Stimulated activated CD4-positive, alpha-beta T cell treated with anti-CD3 and anti-CD28 coated beads, Interleukin-2, amount 100 ng/mL, for 48 hours (primary cell): ENCODE measurements around the gene PIAS1.
"Not testable (repeated sequence)": the region's sequence is repeated elsewhere in the genome, so short reads cannot be mapped to it uniquely, and the experiment has no call there.

ENCODE experiments used
- DNase-seq, 2 donors: peaks; one replicate each; pipeline ENCODE4 v3.0.0-alpha.2; 2020

PIAS1 gene

DNA sequence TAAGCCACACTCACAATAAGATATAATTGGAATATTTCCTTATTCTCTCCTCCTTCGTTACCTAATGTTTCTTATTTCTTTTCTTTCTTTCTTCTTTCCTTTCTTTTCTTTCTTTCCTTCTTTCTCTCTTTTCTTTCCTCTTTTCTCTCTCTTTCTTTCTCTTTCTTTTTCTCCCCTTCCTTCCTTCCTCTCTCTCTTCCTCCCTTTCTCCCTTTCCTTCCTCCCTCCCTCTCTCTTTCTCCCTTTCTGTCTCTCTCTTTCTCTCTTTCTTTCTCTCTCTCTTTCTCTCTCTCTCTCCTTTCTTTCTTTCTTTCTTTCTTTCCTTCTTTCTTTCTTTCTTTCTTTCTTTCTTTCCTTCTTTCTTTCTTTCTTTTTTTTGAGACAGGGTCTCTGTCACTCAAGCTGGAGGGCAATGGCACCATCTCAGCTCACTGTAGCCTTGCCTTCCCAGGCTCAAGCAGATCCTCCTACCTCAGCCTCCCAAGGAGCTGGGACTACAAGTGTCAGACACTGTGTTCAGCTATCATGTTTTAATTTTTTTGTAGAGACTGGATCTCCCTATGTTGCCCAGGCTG lies 19.3 kb upstream of the PIAS1 start:
- DNase-seq = no peak

GRCh38 chr15:68038246-68038645 lies 15.9 kb upstream of the PIAS1 start:
- DNase-seq = no peak

GRCh38 chr15:68040144-68040543 lies 14.0 kb upstream of the PIAS1 start:
- DNase-seq = no peak

DNA sequence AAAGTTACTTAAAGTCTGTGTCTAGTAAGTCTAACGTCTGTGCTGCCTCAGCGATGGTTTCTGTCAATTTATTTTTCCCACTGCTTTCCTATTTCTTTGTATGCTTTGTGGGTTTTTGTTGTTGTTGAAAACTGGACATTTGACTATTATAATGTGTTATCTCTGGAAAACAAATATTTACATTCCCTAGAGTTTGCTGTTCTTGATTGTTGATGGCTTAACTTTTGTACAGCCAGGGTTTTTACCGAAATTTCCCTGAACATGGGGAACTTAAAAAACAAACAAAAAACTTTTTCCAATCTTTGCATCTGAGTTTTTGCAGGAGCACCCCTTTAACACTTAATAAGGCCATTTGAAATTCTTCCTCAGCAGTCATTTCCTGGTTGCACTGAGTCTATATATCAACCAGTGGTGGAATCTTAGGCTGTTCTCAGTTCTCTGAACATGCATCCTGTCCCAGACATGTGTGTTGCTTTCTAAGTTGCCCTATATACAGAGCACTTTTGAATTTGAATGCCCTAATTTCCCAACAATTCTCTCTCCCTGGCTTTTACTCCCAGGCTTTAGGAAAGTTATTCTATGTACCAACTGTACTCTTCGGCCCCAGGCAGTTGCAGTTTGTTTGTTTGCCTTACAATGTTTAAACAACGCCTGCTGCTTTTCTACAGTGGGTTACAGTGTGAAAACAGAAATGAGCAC lies 11.8 kb upstream of the PIAS1 start:
- DNase-seq = no peak

DNA sequence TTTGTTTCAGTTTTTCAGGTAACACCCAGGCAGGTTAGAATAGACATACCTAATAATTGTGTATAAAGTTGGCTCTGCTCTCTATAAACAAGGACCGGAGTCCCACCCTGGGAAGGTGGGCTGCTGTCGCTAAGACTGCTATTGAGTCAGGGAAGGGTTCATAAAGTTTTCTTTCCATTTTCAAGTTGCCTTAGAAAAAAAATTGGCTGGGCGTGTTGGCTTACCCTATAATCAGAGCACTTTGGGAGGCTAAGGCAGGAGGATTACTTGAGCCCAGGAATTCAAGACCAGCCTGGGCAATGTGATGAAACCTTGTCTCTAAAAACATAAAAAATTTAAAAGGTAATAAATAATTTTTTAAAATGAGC lies 11.3 kb upstream of the PIAS1 start:
- no peak for DNase-seq

GRCh38 chr15:68045289-68046265 lies 8.5 kb upstream of the PIAS1 start:
- DNase-seq = no peak

- DNase-seq = no peak
Measured at GRCh38 chr15:68047826-68048225, 6.3 kb upstream of the PIAS1 start.

DNA sequence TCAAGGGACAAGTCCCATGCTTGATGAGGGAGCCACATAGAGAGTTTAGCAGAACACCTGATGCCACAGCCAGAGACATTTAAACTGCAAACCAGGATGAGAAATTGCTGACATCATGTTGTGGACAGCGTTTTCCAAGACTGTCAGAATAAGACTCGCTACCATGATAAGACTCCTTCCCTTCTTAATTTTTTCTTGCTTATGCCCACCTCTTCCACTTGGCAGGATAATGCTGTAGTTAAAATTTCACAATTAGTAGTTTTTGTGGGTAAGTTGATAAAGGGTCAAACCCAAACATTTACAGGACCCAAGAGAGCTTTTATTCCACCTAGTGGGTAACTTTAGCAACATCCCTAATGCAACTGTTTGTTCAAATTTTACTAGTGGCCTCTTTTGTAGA lies 3.0 kb upstream of the PIAS1 start:
- no peak for DNase-seq

DNA sequence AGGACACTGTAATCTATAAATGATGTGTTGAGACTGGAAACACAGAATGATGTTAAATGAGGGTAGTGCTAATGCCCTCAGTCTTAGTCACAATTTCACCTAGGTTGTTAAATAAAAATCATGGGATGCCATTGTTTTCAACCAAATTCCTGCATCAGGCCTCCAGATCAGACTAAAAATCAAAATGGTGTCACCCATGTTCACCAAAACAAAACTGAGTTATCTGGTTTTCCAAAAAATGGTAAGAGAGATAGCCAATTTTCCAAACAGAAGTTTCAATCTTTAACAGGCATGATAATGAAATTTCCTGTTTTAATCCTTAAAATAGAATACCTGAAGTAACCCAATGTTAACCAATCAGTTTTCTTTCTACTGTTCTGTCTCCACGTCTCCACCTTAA lies 2.2 kb upstream of the PIAS1 start:
- no peak for DNase-seq

GRCh38 chr15:68052431-68052830 lies 1.7 kb upstream of the PIAS1 start:
- no peak for DNase-seq

DNA sequence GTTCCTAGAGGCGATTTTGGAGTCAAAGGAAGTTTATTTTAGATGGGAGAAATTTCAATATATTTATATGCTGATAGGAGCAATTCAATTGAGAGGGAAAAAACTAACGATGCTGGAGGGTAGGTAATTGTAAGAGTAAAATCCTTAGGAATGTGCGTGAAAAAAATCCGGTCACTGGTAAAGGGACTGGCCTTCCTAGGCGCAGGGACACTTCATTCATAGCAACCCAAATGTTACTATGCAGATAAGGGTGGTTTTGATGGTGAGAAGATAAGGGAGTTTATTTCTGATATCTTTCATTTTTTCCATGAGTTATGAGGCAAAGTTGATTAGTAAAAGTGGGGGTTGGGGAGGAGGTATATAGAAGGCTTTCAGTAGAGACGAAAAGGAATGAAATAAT lies 1.1 kb upstream of the PIAS1 start:
- DNase-seq = no peak

DNA sequence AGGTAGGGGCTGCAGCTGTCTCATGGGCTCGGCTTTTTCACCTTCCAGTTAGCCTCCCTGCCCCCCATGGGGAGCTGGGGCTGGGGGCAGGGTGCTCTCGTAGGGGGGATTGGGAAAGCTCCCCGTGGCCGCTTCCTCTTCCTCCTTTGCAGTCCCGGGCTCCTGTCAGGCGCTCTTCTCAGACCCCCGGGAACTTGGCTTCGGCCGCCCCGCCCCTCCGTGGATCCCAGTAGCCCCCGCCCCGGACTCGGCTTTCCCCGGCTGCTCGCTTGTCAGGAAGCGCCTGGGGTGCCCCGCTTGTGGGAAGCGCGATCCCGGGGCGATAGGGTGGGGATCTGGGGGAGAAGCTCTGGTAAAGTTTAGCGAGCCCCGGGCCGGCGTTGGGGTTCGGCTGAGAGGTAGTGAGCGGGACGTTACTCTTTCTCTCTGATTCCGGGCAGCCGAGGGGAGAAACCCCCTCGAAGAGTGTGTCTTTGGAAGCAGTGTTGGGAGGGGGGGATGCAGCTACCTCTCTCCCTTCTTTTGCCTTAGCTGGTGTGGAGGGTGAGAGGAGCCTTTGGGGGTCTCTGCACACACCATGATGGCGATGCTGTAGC lies 611 bp downstream of the PIAS1 start:
- peak; percentile 24 to 31 for DNase-seq

DNA sequence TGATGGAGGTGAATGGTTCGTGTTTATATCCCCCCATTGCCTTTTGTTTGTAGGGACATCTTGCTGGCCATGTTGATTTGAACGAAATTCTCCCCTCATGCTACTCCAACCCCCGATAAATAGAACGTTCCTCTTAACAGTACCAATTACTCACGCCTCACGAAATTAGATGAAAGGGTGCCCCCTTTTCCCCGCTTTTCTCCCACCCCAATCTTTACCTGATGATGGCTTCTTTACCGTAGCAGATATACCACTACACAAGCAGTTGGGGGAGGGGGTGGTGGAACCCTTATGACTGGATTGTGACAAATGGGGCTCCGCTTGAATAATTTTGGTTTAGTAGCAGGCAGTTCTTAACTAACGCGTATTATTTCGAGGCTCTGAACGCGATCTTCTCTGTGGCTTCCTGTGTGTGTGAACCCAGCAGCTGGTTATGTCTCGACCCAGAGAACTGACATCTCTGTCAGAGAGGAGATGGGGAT lies 1.1 kb downstream of the PIAS1 start:
- peak; percentile 52 to 54 for DNase-seq

GRCh38 chr15:68056097-68056865 lies 2.2 kb downstream of the PIAS1 start:
- DNase-seq = no peak

GRCh38 chr15:68057034-68057433 lies 2.9 kb downstream of the PIAS1 start:
- no peak for DNase-seq

DNA sequence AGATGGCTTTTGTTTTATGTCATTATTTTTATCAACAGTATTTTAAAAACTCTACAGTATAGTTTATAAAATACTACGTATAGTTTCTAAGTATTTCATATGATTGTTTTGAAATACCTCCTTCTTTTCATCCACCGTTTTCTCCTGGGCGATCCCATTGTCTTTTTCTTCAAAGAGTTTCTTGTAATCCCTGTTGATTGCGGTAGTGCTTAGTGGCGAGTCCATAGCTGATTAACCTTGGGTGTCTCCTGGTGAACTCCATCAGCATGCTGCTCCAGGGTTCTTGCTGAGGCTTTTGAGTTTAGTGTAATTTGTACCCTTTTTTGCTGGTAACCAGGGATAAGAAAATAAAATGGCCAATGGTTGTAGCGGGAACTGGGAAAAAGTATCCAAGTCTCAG lies 3.6 kb downstream of the PIAS1 start:
- DNase-seq = no peak

DNA sequence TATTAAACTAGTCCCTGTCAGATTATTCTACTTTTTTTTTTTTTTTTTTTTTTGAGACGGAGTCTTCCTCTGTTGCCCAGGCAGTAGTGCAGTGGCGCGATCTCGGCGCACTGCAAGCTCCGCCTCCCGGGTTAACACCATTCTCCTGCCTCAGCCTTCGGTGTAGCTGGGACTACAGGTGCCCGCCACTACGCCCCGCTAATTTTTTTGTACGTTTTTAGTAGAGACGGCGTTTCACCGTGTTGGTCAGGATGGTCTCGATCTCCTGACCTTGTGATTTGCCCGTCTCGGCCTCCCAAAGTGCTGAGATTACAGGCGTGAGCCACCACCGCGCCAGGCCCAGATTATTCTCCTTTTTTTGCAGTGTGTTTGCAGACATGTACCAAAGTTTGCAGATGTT lies 4.9 kb downstream of the PIAS1 start:
- DNase-seq = not testable (repeated sequence)

DNA sequence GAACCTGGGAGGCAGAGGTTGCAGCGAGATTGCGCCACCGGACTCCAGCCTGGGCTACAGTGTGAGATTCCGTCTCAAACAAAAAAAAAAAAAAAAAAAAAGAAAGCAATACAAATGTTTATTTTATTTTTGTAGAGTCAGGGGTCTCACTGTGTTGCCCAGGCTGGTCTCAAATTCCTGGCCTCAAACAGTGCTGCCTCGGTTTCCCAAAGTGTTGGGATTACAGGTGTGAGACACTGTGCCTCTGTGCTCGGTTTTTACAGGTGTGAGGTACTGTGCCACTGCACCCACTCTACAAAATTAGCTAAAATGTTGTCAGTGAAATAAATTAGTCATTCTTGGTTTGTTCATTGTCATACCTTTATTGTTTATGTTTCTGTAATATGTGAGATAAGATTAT lies 5.5 kb downstream of the PIAS1 start:
- DNase-seq = no peak

- no peak for DNase-seq
Measured at GRCh38 chr15:68061171-68061570, 7.1 kb downstream of the PIAS1 start.

- DNase-seq = no peak
Measured at GRCh38 chr15:68061602-68062001, 7.5 kb downstream of the PIAS1 start.

- DNase-seq = no peak
Measured at GRCh38 chr15:68062214-68062613, 8.1 kb downstream of the PIAS1 start.

GRCh38 chr15:68062946-68063465 lies 8.9 kb downstream of the PIAS1 start:
- DNase-seq = no peak
